Endothelial cell of umbilical vein (primary cell): ENCODE data around the gene PPP2R5A. TPM values are rescaled to one million over a fixed set of nuclear protein-coding genes. Genes with fewer than 3 reads are reported as not detected.

Experiments used
- BruUV-seq: library from RNA; stranded (reverse); fragments of 400-500 nt; replicated peaks from 2 replicates; lab custom pipeline; 2021; lab: Mats Ljungman, UMichigan
- CTCF ChIA-PET: fragments of 300-600, 350-600 bp; sonication (Branson Sonifier 250); formaldehyde crosslinking; loops from one replicate; lab custom pipeline; 2021; ENCODE audit warnings: antibody characterized with exemption, inconsistent platforms; lab: Charles Lee
- POLR2A ChIA-PET: fragments of 300-600, 350-600 bp; sonication (Branson Sonifier 250); formaldehyde crosslinking; loops from one replicate; lab custom pipeline; 2021; ENCODE audit warnings: antibody characterized with exemption, inconsistent platforms; lab: Charles Lee
- DNase-seq: peaks from one replicate; pipeline ENCODE4 v3.0.0-alpha.2; 2011; ENCODE audit warnings: low read depth, low spot score
- FAIRE-seq: peaks from 2 replicates; lab custom pipeline; 2011; peaks lifted over from hg19 to GRCh38; lab: Jason Lieb, UNC
- H2AFZ ChIP-seq: 2 replicates; pipeline ENCODE4 v1.6.0; 2012; ENCODE audit warnings: low read depth, low read length, control low read depth, inconsistent platforms
- H3K27ac ChIP-seq: 2 replicates; pipeline ENCODE4 v1.5.1; 2011; ENCODE audit warnings: low read depth, mild to moderate bottlenecking, control low read depth, low read length, moderate library complexity; ENCODE audit not compliant: insufficient read depth
- H3K27me3 ChIP-seq, 2 experiments: 2 replicates each; pipeline versions ENCODE4 v1.6.0 to v1.6.1; 2011; ENCODE audit warnings: low read length in 2 of 2, mixed read lengths in 1 of 2; ENCODE audit not compliant: control insufficient read depth in 2 of 2, insufficient read depth in 2 of 2
- H3K36me3 ChIP-seq, 2 experiments: 2 replicates in 1 of 2; 3 replicates in 1 of 2; pipeline ENCODE4 v1.5.1; 2011; ENCODE audit warnings: low read length in 2 of 2, mild to moderate bottlenecking in 1 of 2, moderate library complexity in 1 of 2; ENCODE audit not compliant: control insufficient read depth in 2 of 2, insufficient read depth in 2 of 2; ENCODE audit errors: extremely low read depth in 1 of 2
- H3K4me1 ChIP-seq: 3 replicates; pipeline ENCODE4 v1.5.1; 2011; ENCODE audit warnings: mild to moderate bottlenecking, low read length; ENCODE audit not compliant: control insufficient read depth, insufficient read depth; ENCODE audit errors: extremely low read depth
- H3K4me2 ChIP-seq: 2 replicates; pipeline ENCODE4 v1.6.1; 2011; ENCODE audit warnings: low read length, control low read depth, mixed read lengths; ENCODE audit not compliant: insufficient read depth
- H3K4me3 ChIP-seq, 3 experiments: fragments of 200-600 bp in 1 of 3; sonication (generic), shearing (Covaris generic) in 1 of 3; replicated peaks in 1 of 3; 2 replicates each; pipeline ENCODE4 v1.5.1; 2011 to 2016; ENCODE audit warnings: control low read depth in 3 of 3, low read length in 3 of 3, mild to moderate bottlenecking in 2 of 3, inconsistent platforms in 1 of 3, low read depth in 1 of 3, moderate library complexity in 1 of 3; ENCODE audit not compliant: insufficient read depth in 1 of 3
- H3K79me2 ChIP-seq: 2 replicates; pipeline ENCODE4 v1.6.0; 2012; ENCODE audit warnings: low read length, inconsistent platforms; ENCODE audit not compliant: control insufficient read depth, insufficient read depth
- H3K9ac ChIP-seq: replicated peaks from 2 replicates; pipeline ENCODE3; 2011; ENCODE audit warnings: low read length, control low read depth; ENCODE audit not compliant: insufficient read depth; ENCODE audit errors: extremely low read depth
- H3K9me1 ChIP-seq: replicated peaks from 3 replicates; pipeline ENCODE4 v1.6.0; 2011; ENCODE audit warnings: mild to moderate bottlenecking, low read length; ENCODE audit not compliant: control insufficient read depth, insufficient read depth; ENCODE audit errors: extremely low read depth
- H3K9me3 ChIP-seq: replicated peaks from 2 replicates; pipeline ENCODE4 v1.5.1; 2012; ENCODE audit warnings: low read length, inconsistent platforms; ENCODE audit not compliant: control insufficient read depth, insufficient read depth
- H4K20me1 ChIP-seq: replicated peaks from 2 replicates; pipeline ENCODE3; 2011; ENCODE audit warnings: mild to moderate bottlenecking, low read length; ENCODE audit not compliant: control insufficient read depth, insufficient read depth; ENCODE audit errors: extremely low read depth
- CTCF ChIP-seq, 2 donors: IDR thresholded peaks; 1 replicate in 1 of 2; 2 replicates in 1 of 2; pipeline ENCODE4 v1.5.1; 2011; ENCODE audit warnings: low read length in 2 of 2, mild to moderate bottlenecking in 2 of 2, moderate library complexity in 2 of 2, control low read depth in 1 of 2, inconsistent platforms in 1 of 2, low read depth in 1 of 2; ENCODE audit not compliant: insufficient read depth in 1 of 2; ENCODE audit errors: extremely low read depth in 1 of 2
- EZH2 ChIP-seq: IDR thresholded peaks from 2 replicates; pipeline ENCODE4 v1.6.1; 2012; ENCODE audit warnings: borderline replicate concordance, low read depth, mild to moderate bottlenecking, moderate library complexity, low read length, inconsistent platforms; ENCODE audit not compliant: severe bottlenecking
- FOS ChIP-seq: IDR thresholded peaks from 2 replicates; pipeline ENCODE4 v1.6.1; 2011; ENCODE audit warnings: mild to moderate bottlenecking, low read length, moderate library complexity, borderline replicate concordance; ENCODE audit not compliant: insufficient read depth
- GATA2 ChIP-seq: IDR thresholded peaks from 2 replicates; pipeline ENCODE4 v1.7.0; 2011; ENCODE audit warnings: low read depth, mild to moderate bottlenecking, moderate library complexity, mixed read lengths, low read length; ENCODE audit not compliant: insufficient read length, insufficient read depth
- JUN ChIP-seq: IDR thresholded peaks from 2 replicates; pipeline ENCODE4 v1.6.1; 2011; ENCODE audit warnings: borderline replicate concordance, low read depth; ENCODE audit not compliant: insufficient read length, insufficient read depth
- MYC ChIP-seq: IDR thresholded peaks from one replicate; pipeline ENCODE4 v1.6.1; 2011; ENCODE audit warnings: mild to moderate bottlenecking, low read depth, low read length
- POLR2A ChIP-seq: IDR thresholded peaks from 2 replicates; pipeline ENCODE4 v1.6.1; 2012; ENCODE audit warnings: low read depth, mild to moderate bottlenecking, control low read depth, low read length
- POLR2AphosphoS5 ChIP-seq: IDR thresholded peaks from 2 replicates; pipeline ENCODE4 v1.6.1; 2012; ENCODE audit warnings: low read depth, mild to moderate bottlenecking, control low read depth, low read length, moderate library complexity; ENCODE audit not compliant: insufficient read depth
- dilution Hi-C: fragments of 300-500 bp; cut with MboI; formaldehyde crosslinking; loops from one replicate; pipeline ENCODE4 v1.15.0; 2019; ENCODE audit warnings: low sequenced_read_pairs; ENCODE audit not compliant: extremely low pct_ligation_motif_present
- intact Hi-C: fragments of 100-400 bp; cut with micrococcal nuclease; formaldehyde crosslinking; loops from one replicate; pipeline ENCODE4 v1.10.0; 2022
- polyA plus RNA-seq, 4 experiments: library from polyadenylated mRNA; depleted of rRNA in 3 of 4; stranded (reverse) in 3 of 4; unstranded in 1 of 4; fragments of >200 nt; gene quantifications; 2 replicates each; pipeline versions ENCODE4 v1.2.1 to v1.2.3, GENCODE V29; 2011 to 2012; ENCODE audit warnings: missing spikeins in 1 of 4
- total RNA-seq: library from RNA; stranded (reverse); gene quantifications from 2 replicates; pipeline ENCODE4 v1.2.3, GENCODE V29; 2021
- TF ChIP-seq, protein P1 (sequence below): IDR thresholded peaks from 2 replicates; pipeline ENCODE4 v1.6.1; 2011; ENCODE audit not compliant: insufficient read depth, insufficient read length

Gene PPP2R5A
- total and polyA plus RNA-seq, 2 donors (not counting 3 experiments of a cell fraction or from before 2014, with no cell fraction given) = 11.9 to 34.5 TPM

DNA sequence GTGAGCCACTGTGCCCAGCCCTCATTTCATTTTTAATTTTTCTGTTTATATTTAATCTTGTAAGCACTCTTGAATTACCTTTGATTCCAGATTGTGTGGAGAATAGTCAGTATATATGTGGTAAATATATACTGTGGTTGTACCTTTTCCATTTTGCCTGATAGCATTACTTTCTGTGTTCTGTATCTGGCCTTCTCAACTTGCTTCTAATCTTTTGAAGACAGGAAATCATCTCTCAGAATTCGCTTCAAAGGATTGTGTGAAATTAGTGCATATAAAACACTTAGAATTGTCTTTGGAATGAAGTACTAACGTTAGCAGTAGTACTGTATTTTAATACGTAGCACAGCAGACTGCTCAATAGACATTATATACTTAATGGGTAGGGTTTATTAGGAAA lies 37.9 kb downstream of the PPP2R5A start:
- ChIA-PET POLR2A (no interaction called here), CTCF (interaction anchor here (1.2 to 1.7 kb wide), 3 partner anchors 11 to 45 kb away, joined by 3 to 4 read pairs (median 3); no protein-coding TSS in a partner anchor)
- no peak for DNase-seq
- Histone ChIP-seq H3K4me3 (no peak overlapping the region), H4K20me1 (no peaks in the 10 kb centered on the region), H3K27me3 (no peaks in the 10 kb centered on the region), H2AFZ (no peak overlapping the region), H3K9me3 (no peaks in the 10 kb centered on the region), H3K27ac (no peak overlapping the region), H3K9ac (no peak overlapping the region), H3K79me2 (peaks cover 4% of the 10 kb centered on the region), H3K4me1 (no peaks in the 10 kb centered on the region), H3K36me3 (no peaks in the 10 kb centered on the region), H3K4me2 (no peak overlapping the region), H3K9me1 (no peaks in the 10 kb centered on the region)
- no peak for FAIRE-seq
- no TSS peak for BruUV-seq
- TF ChIP-seq GATA2 (no peak), EZH2 (no peak), CTCF (IDR thresholded peaks at IDR 0.05; ENCODE audit: extremely low read depth in 1 of 2, insufficient read depth in 1 of 2, low read depth in 1 of 2, low read length in 2 of 2) (no peak), MYC (no peak), POLR2AphosphoS5 (no peak), JUN (no peak), POLR2A (no peak), FOS (no peak)
- TF ChIP-seq, protein P1, sequence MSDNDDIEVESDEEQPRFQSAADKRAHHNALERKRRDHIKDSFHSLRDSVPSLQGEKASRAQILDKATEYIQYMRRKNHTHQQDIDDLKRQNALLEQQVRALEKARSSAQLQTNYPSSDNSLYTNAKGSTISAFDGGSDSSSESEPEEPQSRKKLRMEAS = no peak
- dilution Hi-C loops (no loop called here), intact Hi-C loops (no loop called here)
